ENCODE results near the gene UNC119.
"Not testable (repeated sequence)": the region's sequence is repeated elsewhere in the genome, so short reads cannot be mapped to it uniquely, and the experiment has no call there.

UNC119 gene

GRCh38 chr17:28527859-28528258 lies 24.6 kb downstream of the UNC119 start:
- no peak for TF ChIP-seq CTCF (conservative IDR thresholded peaks at IDR 0.05; ENCODE audit: low read length)
- DNase-seq (ENCODE audit: low read depth) = no peak
- no peak overlapping the region for H3K4me3 ChIP-seq (ENCODE audit: low read length)

GRCh38 chr17:28527181-28527681 lies 25.2 kb downstream of the UNC119 start:
- DNase-seq (ENCODE audit: low read depth) = no peak
- TF ChIP-seq CTCF (conservative IDR thresholded peaks at IDR 0.05; ENCODE audit: low read length) = no peak
- H3K4me3 ChIP-seq (ENCODE audit: low read length) = no peak overlapping the region

GRCh38 chr17:28526381-28526780 lies 26.0 kb downstream of the UNC119 start:
- no peak overlapping the region for H3K4me3 ChIP-seq (ENCODE audit: low read length)
- DNase-seq (ENCODE audit: low read depth) = no peak
- no peak for TF ChIP-seq CTCF (conservative IDR thresholded peaks at IDR 0.05; ENCODE audit: low read length)

GRCh38 chr17:28524476-28525424 lies 27.7 kb downstream of the UNC119 start:
- DNase-seq (ENCODE audit: low read depth) = peak; percentile 39
- TF ChIP-seq CTCF (conservative IDR thresholded peaks at IDR 0.05; ENCODE audit: low read length) = no peak
- no peak overlapping the region for H3K4me3 ChIP-seq (ENCODE audit: low read length)

GRCh38 chr17:28523876-28524275 lies 28.5 kb downstream of the UNC119 start:
- no peak overlapping the region for H3K4me3 ChIP-seq (ENCODE audit: low read length)
- no peak for TF ChIP-seq CTCF (conservative IDR thresholded peaks at IDR 0.05; ENCODE audit: low read length)
- DNase-seq (ENCODE audit: low read depth) = no peak

- DNase-seq (ENCODE audit: low read depth) = no peak
- no peak for TF ChIP-seq CTCF (conservative IDR thresholded peaks at IDR 0.05; ENCODE audit: low read length)
- H3K4me3 ChIP-seq (ENCODE audit: low read length) = no peak overlapping the region
Observed at GRCh38 chr17:28523186-28523585, 29.2 kb downstream of the UNC119 start.

- H3K4me3 ChIP-seq (ENCODE audit: low read length); DNase-seq (ENCODE audit: low read depth): not testable (repeated sequence)
Observed at GRCh38 chr17:28522281-28522680, 30.1 kb downstream of the UNC119 start.

Data from AG10803 (cell line).